Prostate gland (tissue), 2 donors: ENCODE measurements around the gene OR1I1.

ENCODE experiments used
- POLR2A ChIP-seq: fragments of 450-650 bp; IDR thresholded peaks from one replicate; pipeline ENCODE4 v1.6.1; 2016; ENCODE audit warnings: antibody characterized with exemption, mild to moderate bottlenecking
- POLR2AphosphoS5 ChIP-seq: sonication (generic); formaldehyde crosslinking; IDR thresholded peaks from one replicate; pipeline ENCODE4 v1.6.1; 2017; ENCODE audit warnings: antibody characterized with exemption
- TF ChIP-seq, protein P1 (sequence below), 4 experiments: fragments of 200-600 bp in 2 of 4; fragments of 450-650 bp in 2 of 4; sonication (generic) in 2 of 4; IDR thresholded peaks; 1 replicate in 3 of 4; 2 replicates in 1 of 4; pipeline ENCODE4 v1.5.1; 2016 to 2019; ENCODE audit warnings: antibody characterized with exemption in 4 of 4, mild to moderate bottlenecking in 2 of 4, moderate library complexity in 2 of 4

DNA sequence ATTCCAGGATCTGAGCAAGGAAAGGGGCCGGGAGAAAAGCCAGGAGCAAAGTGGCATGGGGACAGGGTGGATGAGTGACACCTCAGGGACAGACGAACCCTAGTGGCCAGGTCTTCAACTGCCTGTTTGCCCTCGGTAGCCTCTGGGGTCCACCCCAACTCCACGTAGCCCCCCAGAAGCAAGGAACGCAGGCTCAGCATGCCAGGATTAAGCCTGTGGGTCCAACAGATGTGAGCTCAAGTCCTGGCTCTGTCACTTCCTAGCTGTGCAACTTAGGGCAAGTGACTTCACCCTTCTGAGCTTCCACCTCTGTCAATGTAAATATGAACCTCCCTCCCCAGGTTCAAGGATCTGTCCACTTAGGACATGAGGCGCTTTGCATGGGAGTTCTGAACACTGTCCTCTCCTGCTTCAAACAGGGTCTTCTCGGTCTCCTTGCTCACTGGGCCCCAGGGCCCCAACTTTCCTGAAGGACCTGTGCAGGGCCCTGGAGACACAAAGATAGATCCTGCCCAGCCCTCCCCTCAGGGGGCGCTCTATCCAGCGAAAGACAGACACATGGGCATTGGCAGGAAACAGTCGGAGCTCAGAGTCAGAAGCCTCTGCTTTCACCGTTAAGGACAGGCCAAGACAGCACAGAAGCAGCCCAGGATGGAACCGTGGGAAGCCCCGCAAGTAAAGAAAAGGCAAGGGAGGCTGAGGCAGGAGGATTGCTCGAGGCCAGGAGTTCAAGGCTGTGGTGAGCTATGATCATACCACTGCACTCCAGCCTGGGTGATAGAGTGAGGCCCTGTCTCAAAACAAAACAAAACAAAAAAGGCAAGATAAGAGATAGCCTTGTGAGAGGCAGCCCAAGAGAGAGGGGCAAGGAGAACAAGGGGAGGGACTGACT is 38.4 kb downstream of the OR1I1 start:
- TF ChIP-seq, protein P1, sequence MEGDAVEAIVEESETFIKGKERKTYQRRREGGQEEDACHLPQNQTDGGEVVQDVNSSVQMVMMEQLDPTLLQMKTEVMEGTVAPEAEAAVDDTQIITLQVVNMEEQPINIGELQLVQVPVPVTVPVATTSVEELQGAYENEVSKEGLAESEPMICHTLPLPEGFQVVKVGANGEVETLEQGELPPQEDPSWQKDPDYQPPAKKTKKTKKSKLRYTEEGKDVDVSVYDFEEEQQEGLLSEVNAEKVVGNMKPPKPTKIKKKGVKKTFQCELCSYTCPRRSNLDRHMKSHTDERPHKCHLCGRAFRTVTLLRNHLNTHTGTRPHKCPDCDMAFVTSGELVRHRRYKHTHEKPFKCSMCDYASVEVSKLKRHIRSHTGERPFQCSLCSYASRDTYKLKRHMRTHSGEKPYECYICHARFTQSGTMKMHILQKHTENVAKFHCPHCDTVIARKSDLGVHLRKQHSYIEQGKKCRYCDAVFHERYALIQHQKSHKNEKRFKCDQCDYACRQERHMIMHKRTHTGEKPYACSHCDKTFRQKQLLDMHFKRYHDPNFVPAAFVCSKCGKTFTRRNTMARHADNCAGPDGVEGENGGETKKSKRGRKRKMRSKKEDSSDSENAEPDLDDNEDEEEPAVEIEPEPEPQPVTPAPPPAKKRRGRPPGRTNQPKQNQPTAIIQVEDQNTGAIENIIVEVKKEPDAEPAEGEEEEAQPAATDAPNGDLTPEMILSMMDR (IDR thresholded peaks at IDR 0.05): no peak
- TF ChIP-seq POLR2AphosphoS5: no peak
- TF ChIP-seq POLR2A: no peak
